Naive thymus-derived CD4-positive, alpha-beta T cell (primary cell): Measurements from ENCODE around the gene RNF144A. TPM values are rescaled to one million over a fixed set of nuclear protein-coding genes. Genes with fewer than 3 reads are reported as not detected.

Experiments
- ATAC-seq: fragments of 150-1000 bp; cut with Tn5 transposase; 2 replicates; pipeline ENCODE4 v1.10.0; 2021; ENCODE audit warnings: mild to moderate bottlenecking, moderate library complexity
- CTCF ChIA-PET: fragments of 350-600 bp; sonication (Branson Sonifier 250); formaldehyde crosslinking; loops from one replicate; lab custom pipeline; 2021; ENCODE audit warnings: antibody characterized with exemption; lab: Charles Lee
- POLR2A ChIA-PET: fragments of 350-600 bp; sonication (Branson Sonifier 250); formaldehyde crosslinking; loops from one replicate; lab custom pipeline; 2021; ENCODE audit warnings: antibody characterized with exemption, inconsistent platforms; lab: Charles Lee
- DNase-seq, 9 donors: peaks; one replicate each; pipeline versions ENCODE4 v3.0.0 to v3.0.0-alpha.2; 2020 to 2022; ENCODE audit warnings: mixed read lengths in 1 of 9
- H3K27ac ChIP-seq: one replicate; pipeline ENCODE4 v1.7.0; 2013; ENCODE audit warnings: mild to moderate bottlenecking, low read depth, low read length, moderate library complexity
- H3K27me3 ChIP-seq, 2 donors: one replicate each; pipeline ENCODE4 v1.7.0; 2013; ENCODE audit warnings: low read length in 2 of 2, mild to moderate bottlenecking in 2 of 2, moderate library complexity in 2 of 2; ENCODE audit not compliant: control insufficient read depth in 2 of 2, insufficient read depth in 2 of 2
- H3K36me3 ChIP-seq, 3 experiments: 1 replicate in 2 of 3; 2 replicates in 1 of 3; pipeline ENCODE4 v1.7.0; 2013; ENCODE audit warnings: low read length in 3 of 3, mild to moderate bottlenecking in 3 of 3, moderate library complexity in 1 of 3; ENCODE audit not compliant: insufficient read depth in 3 of 3, control insufficient read depth in 2 of 3
- H3K4me1 ChIP-seq, 2 donors: one replicate each; pipeline ENCODE4 v1.7.0; 2013; ENCODE audit warnings: low read length in 2 of 2, mild to moderate bottlenecking in 2 of 2, moderate library complexity in 1 of 2; ENCODE audit not compliant: control insufficient read depth in 2 of 2, insufficient read depth in 2 of 2
- H3K4me3 ChIP-seq: 2 replicates; pipeline ENCODE4 v1.7.0; 2013; ENCODE audit warnings: mild to moderate bottlenecking, low read length
- H3K9me3 ChIP-seq, 3 experiments: 1 replicate in 2 of 3; 2 replicates in 1 of 3; pipeline ENCODE4 v1.7.0; 2013; ENCODE audit warnings: low read length in 3 of 3; ENCODE audit not compliant: control insufficient read depth in 2 of 3
- H3K27ac Mint-ChIP-seq, 9 donors: one replicate each; pipeline ENCODE4 v1.8.0; 2020 to 2022; ENCODE audit warnings: mixed read lengths in 9 of 9, mild to moderate bottlenecking in 8 of 9, moderate library complexity in 5 of 9, inconsistent platforms in 2 of 9
- H3K27me3 Mint-ChIP-seq, 5 donors: one replicate each; pipeline ENCODE4 v1.8.0; 2021 to 2022; ENCODE audit warnings: mixed read lengths in 5 of 5, mild to moderate bottlenecking in 1 of 5
- H3K36me3 Mint-ChIP-seq, 5 donors: one replicate each; pipeline ENCODE4 v1.8.0; 2020 to 2022; ENCODE audit warnings: mixed read lengths in 5 of 5, mild to moderate bottlenecking in 3 of 5, inconsistent platforms in 1 of 5
- H3K4me1 Mint-ChIP-seq, 7 donors: one replicate each; pipeline ENCODE4 v1.8.0; 2020 to 2022; ENCODE audit warnings: mixed read lengths in 7 of 7, mild to moderate bottlenecking in 3 of 7, inconsistent platforms in 1 of 7
- H3K4me3 Mint-ChIP-seq, 10 donors: one replicate each; pipeline ENCODE4 v1.8.0; 2020 to 2022; ENCODE audit warnings: mild to moderate bottlenecking in 10 of 10, mixed read lengths in 10 of 10, moderate library complexity in 6 of 10, inconsistent platforms in 2 of 10
- H3K9me3 Mint-ChIP-seq, 11 donors: one replicate each; pipeline ENCODE4 v1.8.0; 2020 to 2022; ENCODE audit warnings: mixed read lengths in 11 of 11, mild to moderate bottlenecking in 4 of 11, inconsistent platforms in 1 of 11, moderate library complexity in 1 of 11
- intact Hi-C, 2 donors: fragments of 100-400 bp; cut with micrococcal nuclease; formaldehyde crosslinking; loops; one replicate each; pipeline ENCODE4 v1.15.1; 2023
- polyA plus RNA-seq, 2 donors: library from polyadenylated mRNA; unstranded; fragments of 300-500 nt; fragmentation: Illumina TruSeq; gene quantifications; one replicate each; pipeline ENCODE4 v1.2.3, GENCODE V29; 2021
- total RNA-seq, 6 experiments: library from RNA in 5 of 6; stranded (reverse) in 5 of 6; gene quantifications; 1 replicate in 5 of 6; 2 replicates in 1 of 6; pipeline ENCODE4 v1.2.3 and lab custom pipeline; 2021 to 2026

Gene RNF144A
- total and polyA plus RNA-seq, 7 experiments from 2014 or later, result 21.2 to 74.4 (median 56.3) TPM

DNA sequence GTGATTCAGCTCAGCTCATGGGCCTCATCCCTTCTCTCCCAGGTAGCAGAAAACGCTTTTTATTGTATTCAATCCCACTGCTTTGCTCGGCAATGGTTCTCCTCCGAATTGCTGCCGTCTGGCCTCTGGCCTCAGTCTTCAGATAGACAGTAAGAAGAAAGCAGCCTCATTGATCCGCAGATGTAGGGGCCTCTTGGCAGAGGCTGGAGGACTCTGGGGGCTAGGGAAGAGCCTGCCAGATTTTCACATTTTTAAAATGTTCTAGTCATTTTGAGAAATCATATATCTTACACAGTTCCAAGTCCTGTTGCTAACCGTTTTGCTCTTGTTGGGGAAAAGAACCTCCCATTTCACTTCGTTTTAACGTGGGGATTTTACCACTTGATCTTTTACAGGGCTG lies 123.3 kb downstream of the RNF144A start:
- Mint-ChIP-seq H3K36me3 (peaks cover 11 to 59% (median 34%) of the 10 kb centered on the region in 5 donors), H3K27ac (peak overlapping the region in 6 of 9 donors; percentile 1 to 67 (median 46)), H3K4me1 (peaks cover 2 to 30% (median 17%) of the 10 kb centered on the region in 7 donors), H3K4me3 (no peak overlapping the region), H3K9me3 (peaks cover 0 to 8% (median 0%) of the 10 kb centered on the region in 11 donors), H3K27me3 (no peaks in the 10 kb centered on the region)
- DNase-seq (no peak), ATAC-seq (no peak)
- POLR2A ChIA-PET, result no interaction called here
- Histone ChIP-seq H3K27ac (no peak overlapping the region), H3K27me3 (no peaks in the 10 kb centered on the region), H3K36me3 (peaks cover 9 to 72% (median 10%) of the 10 kb centered on the region in 3 experiments), H3K4me3 (no peak overlapping the region), H3K9me3 (no peaks in the 10 kb centered on the region), H3K4me1 (peaks cover 0 to 4% of the 10 kb centered on the region in 2 donors)
- CTCF ChIA-PET, result interaction anchor here (0.7 to 1.3 kb wide), 2 partner anchors 8 to 1485 kb away, joined by 3 read pairs; no protein-coding TSS in a partner anchor
- intact Hi-C loops, result loop anchor here in 1 of 2 donors (5.0 kb wide), 1 partner anchor 123 kb away; the partner anchor contains the start of gene RNF144A

DNA sequence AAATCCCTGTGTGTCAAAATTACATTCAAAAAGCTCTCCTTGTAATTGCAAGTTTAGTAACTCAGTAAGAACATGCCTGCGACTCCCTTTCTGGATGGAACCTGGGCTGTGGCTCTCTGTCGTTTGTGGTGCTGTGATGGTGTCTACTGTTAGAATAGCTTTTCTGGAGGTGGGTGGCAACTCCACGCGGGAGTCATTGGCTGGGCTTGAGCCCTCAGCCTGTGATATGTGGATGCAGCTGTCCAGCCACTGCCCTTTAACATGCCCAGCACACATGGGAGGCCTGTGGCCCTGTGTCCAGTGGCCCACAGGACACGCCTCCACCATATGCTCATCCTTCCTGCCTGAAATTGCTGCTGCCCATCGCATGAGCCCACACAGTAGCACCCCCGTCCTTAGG lies 124.2 kb downstream of the RNF144A start:
- ChIA-PET CTCF (interaction anchor here (1.3 kb wide), 1 partner anchor 9 kb away, joined by 3 read pairs; no protein-coding TSS in a partner anchor), POLR2A (no interaction called here)
- H3K4me3 ChIP-seq, result no peak overlapping the region
- no peaks in the 10 kb centered on the region for H3K27me3 ChIP-seq
- H3K4me1 ChIP-seq, result peaks cover 0 to 4% of the 10 kb centered on the region in 2 donors
- Mint-ChIP-seq H3K27ac (peak overlapping the region in 7 of 9 donors; percentile 6 to 69 (median 46)), H3K4me1 (peaks cover 6 to 39% (median 25%) of the 10 kb centered on the region in 7 donors), H3K36me3 (peaks cover 7 to 64% (median 34%) of the 10 kb centered on the region in 5 donors), H3K27me3 (no peaks in the 10 kb centered on the region), H3K4me3 (no peak overlapping the region), H3K9me3 (peaks cover 0 to 8% (median 0%) of the 10 kb centered on the region in 11 donors)
- ATAC-seq, result no peak
- no peak overlapping the region for H3K27ac ChIP-seq
- no peaks in the 10 kb centered on the region for H3K9me3 ChIP-seq
- DNase-seq, result no peak
- H3K36me3 ChIP-seq, result peaks cover 5 to 72% (median 10%) of the 10 kb centered on the region in 3 experiments
- intact Hi-C loops, result loop anchor here in 1 of 2 donors (5.0 kb wide), 1 partner anchor 124 kb away; the partner anchor contains the start of gene RNF144A

GRCh38 chr2:7043690-7044089 lies 126.5 kb downstream of the RNF144A start:
- H3K9me3 Mint-ChIP-seq, result peaks cover 0 to 4% (median 0%) of the 10 kb centered on the region in 11 donors
- Histone ChIP-seq H3K4me1 (peaks cover 0 to 4% of the 10 kb centered on the region in 2 donors), H3K27ac (no peak overlapping the region), H3K27me3 (no peaks in the 10 kb centered on the region), H3K36me3 (peaks cover 5 to 50% (median 10%) of the 10 kb centered on the region in 3 experiments), H3K4me3 (no peak overlapping the region), H3K9me3 (no peaks in the 10 kb centered on the region)
- DNase-seq (no peak), ATAC-seq (no peak)
- H3K27ac Mint-ChIP-seq, result peak overlapping the region in 7 of 9 donors; percentile 4 to 68 (median 54)
- intact Hi-C loops, result loop anchor here (1.0 to 5.0 kb wide), 5 partner anchors 12 to 217 kb away; partner anchors contain the start of gene RNF144A (in 1 of the 2)
- CTCF ChIA-PET, result interaction anchor here (0.6 to 3.1 kb wide), 23 partner anchors 9 to 1638 kb away, joined by 3 to 47 read pairs (median 5); partner anchors contain the start of genes CMPK2 and ID2
- H3K4me1 Mint-ChIP-seq, result peaks cover 5 to 49% (median 36%) of the 10 kb centered on the region in 7 donors
- H3K27me3 Mint-ChIP-seq, result no peaks in the 10 kb centered on the region
- POLR2A ChIA-PET, result interaction anchor here (1.6 to 3.1 kb wide), 2 partner anchors 15 to 135 kb away, joined by 4 to 15 read pairs; no protein-coding TSS in a partner anchor
- no peak overlapping the region for H3K4me3 Mint-ChIP-seq
- H3K36me3 Mint-ChIP-seq, result peaks cover 7 to 63% (median 30%) of the 10 kb centered on the region in 5 donors

DNA sequence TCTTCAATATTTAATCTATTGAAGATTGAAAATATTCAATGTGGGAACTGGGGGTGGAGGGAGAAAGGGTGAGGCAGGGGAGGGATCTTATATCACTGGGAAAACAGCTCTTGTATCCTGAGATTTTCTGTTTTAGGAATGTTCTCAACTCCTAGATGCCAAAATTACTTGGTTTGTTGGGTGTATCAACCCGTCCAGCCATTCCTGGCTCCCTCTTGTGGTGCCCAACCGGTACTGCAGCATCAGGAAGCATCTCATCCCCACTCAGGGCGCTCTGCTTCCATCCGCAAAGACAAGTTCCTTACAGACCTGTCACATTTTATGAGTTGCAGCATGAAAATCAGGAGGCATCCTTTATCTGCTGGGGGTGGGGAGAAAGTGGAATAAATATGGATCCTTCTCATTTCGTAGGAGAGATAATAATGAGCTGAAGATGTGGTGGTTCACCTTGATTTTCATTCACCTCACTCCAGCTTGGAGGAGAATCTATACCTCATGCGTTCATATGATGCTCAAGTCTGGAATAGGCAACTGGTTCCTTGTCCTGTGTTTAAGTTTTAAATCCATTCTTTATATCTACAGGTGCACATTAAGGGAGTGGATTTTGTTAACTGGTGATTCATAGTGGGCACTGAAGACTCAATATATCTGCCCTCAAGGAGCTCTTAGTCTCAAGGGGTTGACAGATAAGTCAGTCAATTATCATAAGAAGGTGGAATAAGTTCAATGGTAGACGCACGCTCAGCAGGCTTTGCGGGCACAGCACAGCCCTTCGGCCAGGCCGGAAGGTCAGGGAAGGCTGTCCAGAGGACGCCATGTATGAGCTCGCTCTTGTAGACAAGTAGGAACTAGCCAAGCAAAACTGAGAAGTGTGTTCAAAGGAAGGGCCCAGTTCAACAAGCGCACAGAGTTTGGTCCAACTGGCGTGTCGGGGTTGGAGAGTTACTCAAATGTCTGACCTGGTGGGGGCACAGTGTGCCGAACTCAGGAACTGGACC lies 127.3 kb downstream of the RNF144A start:
- ATAC-seq, result peak; percentile 91
- peak; percentile 29 to 67 (median 59) for DNase-seq
- Histone ChIP-seq H3K36me3 (peaks cover 5 to 41% (median 10%) of the 10 kb centered on the region in 3 experiments), H3K27ac (no peak overlapping the region), H3K9me3 (no peaks in the 10 kb centered on the region), H3K4me1 (peaks cover 0 to 4% of the 10 kb centered on the region in 2 donors), H3K27me3 (no peaks in the 10 kb centered on the region), H3K4me3 (no peak overlapping the region)
- H3K27ac Mint-ChIP-seq, result peak overlapping the region in 8 of 9 donors; percentile 30 to 77 (median 58)
- ChIA-PET CTCF (interaction anchor here (0.6 to 3.1 kb wide), 25 partner anchors 10 to 1465 kb away, joined by 3 to 47 read pairs (median 4); partner anchors contain the start of genes CMPK2 and RSAD2), POLR2A (interaction anchor here (1.6 to 3.1 kb wide), 2 partner anchors 14 to 135 kb away, joined by 4 to 15 read pairs; no protein-coding TSS in a partner anchor)
- H3K4me1 Mint-ChIP-seq, result peaks cover 5 to 54% (median 35%) of the 10 kb centered on the region in 7 donors
- peak overlapping the region in 1 of 10 donors; percentile 10 for H3K4me3 Mint-ChIP-seq
- peaks cover 10 to 63% (median 27%) of the 10 kb centered on the region in 5 donors for H3K36me3 Mint-ChIP-seq
- H3K9me3 Mint-ChIP-seq, result no peaks in the 10 kb centered on the region
- H3K27me3 Mint-ChIP-seq, result no peaks in the 10 kb centered on the region
- intact Hi-C loops, result loop anchor here (1.0 to 5.0 kb wide), 5 partner anchors 11 to 218 kb away; partner anchors contain the start of gene RNF144A (in 1 of the 2)

DNA sequence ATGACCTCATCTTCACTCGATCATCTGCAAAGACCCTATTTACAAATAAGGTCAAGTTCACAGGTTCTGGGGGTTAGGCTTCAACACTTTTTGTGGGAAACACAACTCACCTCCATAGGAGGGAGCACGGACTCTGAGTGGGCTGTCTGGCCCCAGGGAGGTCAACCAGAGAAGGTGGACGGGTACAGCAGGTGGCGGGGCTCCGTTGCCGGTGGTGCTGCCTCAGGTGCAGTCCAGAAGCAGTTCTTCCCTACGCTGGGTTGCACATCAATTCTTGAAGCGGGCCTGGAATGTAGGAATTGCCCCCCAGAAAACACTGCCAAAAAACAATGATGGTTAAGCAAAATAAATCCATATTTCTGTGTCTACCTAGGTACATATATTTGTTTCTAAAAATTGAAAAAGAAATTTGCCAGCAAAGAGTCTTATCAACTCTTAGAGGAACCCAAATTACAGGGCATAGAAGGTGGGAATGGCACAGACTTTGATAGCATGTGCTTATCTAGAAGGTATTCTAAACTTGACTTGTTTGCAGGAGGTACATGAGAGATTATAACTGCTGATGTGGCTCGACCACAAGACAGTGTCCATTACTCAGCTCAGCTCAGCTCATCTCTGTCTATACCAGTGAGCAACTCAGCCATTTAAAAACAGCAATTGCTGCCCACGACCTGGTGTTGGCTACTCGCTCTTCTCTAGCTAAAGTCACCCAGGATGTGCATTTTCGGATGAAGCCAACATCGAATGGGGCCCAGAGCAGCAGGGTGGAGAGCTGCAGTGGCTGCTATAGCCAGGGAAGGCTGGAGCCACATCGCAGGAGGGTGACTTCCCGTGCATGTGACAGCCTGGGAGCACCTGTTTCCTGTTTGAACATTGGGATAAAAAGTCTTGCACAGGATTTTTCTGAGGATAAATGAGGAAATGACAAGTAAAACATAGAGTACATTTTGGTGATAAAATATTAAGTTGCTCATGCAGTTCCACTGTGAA lies 128.7 kb downstream of the RNF144A start:
- Mint-ChIP-seq H3K27ac (peak overlapping the region in 5 of 9 donors; percentile 19 to 59 (median 45)), H3K4me3 (no peak overlapping the region), H3K9me3 (no peaks in the 10 kb centered on the region), H3K27me3 (no peaks in the 10 kb centered on the region), H3K36me3 (peaks cover 4 to 56% (median 26%) of the 10 kb centered on the region in 5 donors), H3K4me1 (peaks cover 5 to 60% (median 38%) of the 10 kb centered on the region in 7 donors)
- Histone ChIP-seq H3K27ac (no peak overlapping the region), H3K36me3 (peaks cover 0 to 31% (median 10%) of the 10 kb centered on the region in 3 experiments), H3K27me3 (no peaks in the 10 kb centered on the region), H3K4me3 (no peak overlapping the region), H3K4me1 (peaks cover 0 to 4% of the 10 kb centered on the region in 2 donors), H3K9me3 (no peaks in the 10 kb centered on the region)
- CTCF ChIA-PET, result interaction anchor here (0.6 to 3.1 kb wide), 7 partner anchors 12 to 150 kb away, joined by 3 to 47 read pairs (median 5); no protein-coding TSS in a partner anchor
- ATAC-seq, result no peak
- POLR2A ChIA-PET, result interaction anchor here (3.1 kb wide), 1 partner anchor 13 kb away, joined by 15 read pairs; no protein-coding TSS in a partner anchor
- intact Hi-C loops, result no loop called here
- no peak for DNase-seq
